ENCODE results near the gene NAALAD2.

DNA sequence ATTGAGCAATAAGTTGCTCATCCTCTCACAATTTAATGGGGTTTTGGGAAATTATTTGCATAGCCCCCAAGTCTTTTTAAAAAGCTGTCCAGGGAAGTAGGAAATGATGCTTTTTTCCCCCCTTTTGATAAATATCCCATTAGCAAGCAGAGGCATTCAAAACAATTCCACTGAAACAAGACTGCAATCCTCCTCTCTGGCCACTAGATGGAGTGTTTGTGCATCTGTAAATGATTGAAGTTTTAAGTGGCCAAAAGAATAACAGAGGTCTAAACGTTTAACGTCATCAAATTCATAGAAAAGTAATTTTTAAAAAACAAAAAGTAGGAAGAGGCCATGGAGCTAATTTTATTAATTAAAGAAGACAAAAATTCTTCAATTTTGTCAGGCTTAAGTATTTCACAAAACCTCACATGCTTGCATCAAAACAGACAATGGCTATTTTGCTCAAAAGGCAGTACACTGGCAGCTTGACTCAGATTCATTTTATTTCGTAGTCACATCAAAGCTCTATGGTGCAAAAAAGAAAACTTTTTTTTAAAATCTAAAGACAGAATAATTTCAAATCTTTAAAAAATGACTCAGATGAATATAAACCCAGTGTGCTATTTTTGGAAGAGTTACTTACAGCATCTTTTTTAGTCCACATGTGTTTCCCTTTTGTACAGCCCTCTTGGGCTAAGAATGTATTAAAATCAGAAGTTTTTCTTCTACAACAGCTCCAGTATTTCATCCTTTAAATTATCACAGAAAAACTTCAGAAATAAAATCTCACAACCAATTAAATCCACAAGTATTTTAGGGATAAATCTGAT is 70.6 kb downstream of the NAALAD2 start:
- TF ChIP-seq, protein P1, sequence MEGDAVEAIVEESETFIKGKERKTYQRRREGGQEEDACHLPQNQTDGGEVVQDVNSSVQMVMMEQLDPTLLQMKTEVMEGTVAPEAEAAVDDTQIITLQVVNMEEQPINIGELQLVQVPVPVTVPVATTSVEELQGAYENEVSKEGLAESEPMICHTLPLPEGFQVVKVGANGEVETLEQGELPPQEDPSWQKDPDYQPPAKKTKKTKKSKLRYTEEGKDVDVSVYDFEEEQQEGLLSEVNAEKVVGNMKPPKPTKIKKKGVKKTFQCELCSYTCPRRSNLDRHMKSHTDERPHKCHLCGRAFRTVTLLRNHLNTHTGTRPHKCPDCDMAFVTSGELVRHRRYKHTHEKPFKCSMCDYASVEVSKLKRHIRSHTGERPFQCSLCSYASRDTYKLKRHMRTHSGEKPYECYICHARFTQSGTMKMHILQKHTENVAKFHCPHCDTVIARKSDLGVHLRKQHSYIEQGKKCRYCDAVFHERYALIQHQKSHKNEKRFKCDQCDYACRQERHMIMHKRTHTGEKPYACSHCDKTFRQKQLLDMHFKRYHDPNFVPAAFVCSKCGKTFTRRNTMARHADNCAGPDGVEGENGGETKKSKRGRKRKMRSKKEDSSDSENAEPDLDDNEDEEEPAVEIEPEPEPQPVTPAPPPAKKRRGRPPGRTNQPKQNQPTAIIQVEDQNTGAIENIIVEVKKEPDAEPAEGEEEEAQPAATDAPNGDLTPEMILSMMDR (IDR thresholded peaks at IDR 0.05): peak; percentile 69 to 90 (median 88)
- TF ChIP-seq POLR2A (IDR thresholded peaks at IDR 0.05): no peak
